Suprapubic skin (tissue), 4 donors: ENCODE results near the gene ENPP7. TPM values are rescaled to one million over a fixed set of nuclear protein-coding genes. Genes with fewer than 3 reads are reported as not detected.

Experiments used
- DNase-seq, 2 donors: peaks; one replicate each; pipeline ENCODE4 v3.0.0-alpha.2; 2019; ENCODE audit warnings: low spot score in 2 of 2
- H3K27ac ChIP-seq: fragments of 200-600 bp; sonication (generic); one replicate; pipeline ENCODE4 v1.5.1; 2019
- H3K27me3 ChIP-seq: fragments of 200-600 bp; sonication (generic); one replicate; pipeline ENCODE4 v1.5.1; 2019
- H3K36me3 ChIP-seq: fragments of 200-600 bp; sonication (generic); one replicate; pipeline ENCODE4 v1.5.1; 2019
- H3K4me1 ChIP-seq: fragments of 200-600 bp; sonication (generic); one replicate; pipeline ENCODE4 v1.5.1; 2019
- H3K4me3 ChIP-seq: fragments of 200-600 bp; sonication (generic); one replicate; pipeline ENCODE4 v1.5.1; 2019; ENCODE audit warnings: mild to moderate bottlenecking
- H3K9me3 ChIP-seq: fragments of 200-600 bp; sonication (generic); one replicate; pipeline ENCODE4 v1.5.1; 2019
- EP300 ChIP-seq: sonication (generic); formaldehyde crosslinking; IDR thresholded peaks from one replicate; pipeline ENCODE4 v1.6.1; 2017; ENCODE audit warnings: antibody characterized with exemption
- POLR2A ChIP-seq, 2 donors: fragments of 450-650 bp; IDR thresholded peaks; one replicate each; pipeline ENCODE4 v1.6.1; 2017; ENCODE audit warnings: antibody characterized with exemption in 2 of 2, mild to moderate bottlenecking in 2 of 2, moderate library complexity in 2 of 2
- POLR2AphosphoS5 ChIP-seq, 3 donors: sonication (generic); formaldehyde crosslinking; IDR thresholded peaks; one replicate each; pipeline ENCODE4 v1.6.1; 2017; ENCODE audit warnings: antibody characterized with exemption in 3 of 3
- WGBS: methylation state at CpG from one replicate; pipeline ENCODE4 v1.1.5; 2018; 5-methylcytosine and 5-hydroxymethylcytosine counted together
- total RNA-seq, 4 donors: library from RNA; depleted of rRNA; stranded (reverse); fragments of >200 nt; gene quantifications; one replicate each; pipeline ENCODE4 v1.1.0, GENCODE V29; 2016
- TF ChIP-seq, protein P1 (sequence below), 2 donors: fragments of 200-600 bp in 1 of 2; fragments of 450-650 bp in 1 of 2; sonication (generic) in 1 of 2; IDR thresholded peaks; one replicate each; pipeline ENCODE4 v1.5.1; 2016 to 2019; ENCODE audit warnings: antibody characterized with exemption in 2 of 2, mild to moderate bottlenecking in 1 of 2, moderate library complexity in 1 of 2

ENPP7 gene
- total RNA-seq, 4 donors from 2014 or later = not detected

DNA sequence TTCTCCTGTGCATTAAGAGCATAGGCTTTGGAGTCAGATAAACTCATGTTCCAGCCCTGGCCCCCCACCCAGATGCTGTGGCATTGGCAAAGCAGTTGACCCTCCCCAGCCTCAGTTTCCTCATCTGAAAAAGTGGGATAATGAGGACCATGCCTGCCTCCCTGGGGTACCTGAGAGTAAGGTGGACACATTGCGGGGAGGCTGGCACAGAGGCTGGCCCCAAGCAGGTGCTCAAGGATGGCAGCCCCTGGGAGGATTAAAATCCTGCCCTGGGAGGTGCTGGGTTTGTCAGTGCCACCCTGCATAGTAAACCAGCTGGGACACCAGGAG, 11.8 kb downstream of the ENPP7 start:
- Histone ChIP-seq H3K9me3 (no peaks in the 10 kb centered on the region), H3K36me3 (no peaks in the 10 kb centered on the region)
- 100% methylated on average over 1 of the region's 1 CpG for WGBS

DNA sequence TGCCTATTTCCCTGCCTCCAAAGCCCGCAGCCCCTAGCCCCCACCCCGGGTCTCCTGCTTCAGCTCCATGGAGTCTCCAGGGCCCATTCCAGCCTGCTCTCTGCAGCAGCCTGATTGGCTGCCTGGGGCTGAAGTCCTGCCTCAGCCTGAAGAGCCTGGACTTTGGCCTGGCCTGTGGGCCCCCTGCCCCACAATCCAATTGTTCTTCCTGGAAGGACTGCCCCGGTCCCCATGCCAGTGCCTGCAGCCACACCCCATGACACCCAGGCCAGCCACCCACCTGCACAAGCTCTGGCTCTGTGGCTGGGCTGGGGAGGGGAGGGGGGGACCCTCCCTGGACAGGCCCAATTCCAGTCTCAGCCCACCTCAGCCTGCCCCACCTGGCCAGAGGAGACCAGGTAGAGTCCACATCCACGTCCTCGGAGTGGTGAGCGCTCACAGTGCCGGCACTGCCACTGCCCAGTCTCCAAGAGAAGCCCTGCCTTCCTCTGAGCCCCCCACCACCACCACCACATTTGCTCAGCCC, 12.3 kb downstream of the ENPP7 start:
- WGBS = 82% methylated on average over 5 of the region's 7 CpGs
- no peak overlapping the region for H3K4me3 ChIP-seq
- H3K9me3 ChIP-seq = no peaks in the 10 kb centered on the region
- H3K4me1 ChIP-seq = peaks cover 23% of the 10 kb centered on the region
- no peak overlapping the region for H3K27ac ChIP-seq
- TF ChIP-seq, protein P1, sequence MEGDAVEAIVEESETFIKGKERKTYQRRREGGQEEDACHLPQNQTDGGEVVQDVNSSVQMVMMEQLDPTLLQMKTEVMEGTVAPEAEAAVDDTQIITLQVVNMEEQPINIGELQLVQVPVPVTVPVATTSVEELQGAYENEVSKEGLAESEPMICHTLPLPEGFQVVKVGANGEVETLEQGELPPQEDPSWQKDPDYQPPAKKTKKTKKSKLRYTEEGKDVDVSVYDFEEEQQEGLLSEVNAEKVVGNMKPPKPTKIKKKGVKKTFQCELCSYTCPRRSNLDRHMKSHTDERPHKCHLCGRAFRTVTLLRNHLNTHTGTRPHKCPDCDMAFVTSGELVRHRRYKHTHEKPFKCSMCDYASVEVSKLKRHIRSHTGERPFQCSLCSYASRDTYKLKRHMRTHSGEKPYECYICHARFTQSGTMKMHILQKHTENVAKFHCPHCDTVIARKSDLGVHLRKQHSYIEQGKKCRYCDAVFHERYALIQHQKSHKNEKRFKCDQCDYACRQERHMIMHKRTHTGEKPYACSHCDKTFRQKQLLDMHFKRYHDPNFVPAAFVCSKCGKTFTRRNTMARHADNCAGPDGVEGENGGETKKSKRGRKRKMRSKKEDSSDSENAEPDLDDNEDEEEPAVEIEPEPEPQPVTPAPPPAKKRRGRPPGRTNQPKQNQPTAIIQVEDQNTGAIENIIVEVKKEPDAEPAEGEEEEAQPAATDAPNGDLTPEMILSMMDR (IDR thresholded peaks at IDR 0.05) = no peak
- TF ChIP-seq POLR2A (IDR thresholded peaks at IDR 0.05) = no peak
- TF ChIP-seq EP300 = no peak
- TF ChIP-seq POLR2AphosphoS5 (IDR thresholded peaks at IDR 0.05) = no peak
- H3K36me3 ChIP-seq = no peaks in the 10 kb centered on the region
- peaks cover 79% of the 10 kb centered on the region for H3K27me3 ChIP-seq
- no peak for DNase-seq

More for the DNA sequence above, 11.8 kb downstream of the ENPP7 start:
- Histone ChIP-seq H3K27ac (no peak overlapping the region), H3K4me3 (no peak overlapping the region), H3K27me3 (peaks cover 79% of the 10 kb centered on the region), H3K4me1 (peaks cover 18% of the 10 kb centered on the region)
- DNase-seq = no peak
- TF ChIP-seq POLR2AphosphoS5 (IDR thresholded peaks at IDR 0.05) (no peak), POLR2A (IDR thresholded peaks at IDR 0.05) (no peak), EP300 (no peak)
- TF ChIP-seq, protein P1 (IDR thresholded peaks at IDR 0.05) = no peak

DNA sequence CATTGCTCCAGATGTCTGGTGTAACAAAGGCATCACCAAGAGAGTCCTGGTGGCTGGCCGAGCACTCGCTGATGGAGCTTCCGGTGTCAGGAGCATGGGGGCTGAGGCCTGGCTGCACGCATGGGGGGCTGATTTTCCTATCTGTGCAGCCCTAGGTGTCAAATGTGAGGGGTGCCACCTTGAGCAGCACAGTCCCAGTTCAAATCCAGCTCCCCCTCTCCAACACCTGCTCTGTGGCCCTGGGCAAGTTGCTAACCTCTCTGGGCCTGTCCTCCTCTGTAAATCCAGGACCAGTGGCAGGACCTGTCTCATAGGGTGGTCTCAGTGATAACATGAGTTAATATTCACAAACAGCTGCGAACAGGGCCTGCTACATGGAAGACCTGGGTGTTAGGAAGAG, 12.9 kb downstream of the ENPP7 start:
- DNase-seq = no peak
- WGBS = 94% methylated on average over 5 of the region's 5 CpGs
- no peak overlapping the region for H3K27ac ChIP-seq
- H3K4me3 ChIP-seq = no peak overlapping the region
- H3K27me3 ChIP-seq = peaks cover 79% of the 10 kb centered on the region
- H3K36me3 ChIP-seq = no peaks in the 10 kb centered on the region
- H3K4me1 ChIP-seq = peaks cover 29% of the 10 kb centered on the region
- TF ChIP-seq, protein P1 (IDR thresholded peaks at IDR 0.05) = no peak
- TF ChIP-seq POLR2AphosphoS5 (IDR thresholded peaks at IDR 0.05) = no peak
- no peak for TF ChIP-seq EP300
- TF ChIP-seq POLR2A (IDR thresholded peaks at IDR 0.05) = no peak
- H3K9me3 ChIP-seq = no peaks in the 10 kb centered on the region

DNA sequence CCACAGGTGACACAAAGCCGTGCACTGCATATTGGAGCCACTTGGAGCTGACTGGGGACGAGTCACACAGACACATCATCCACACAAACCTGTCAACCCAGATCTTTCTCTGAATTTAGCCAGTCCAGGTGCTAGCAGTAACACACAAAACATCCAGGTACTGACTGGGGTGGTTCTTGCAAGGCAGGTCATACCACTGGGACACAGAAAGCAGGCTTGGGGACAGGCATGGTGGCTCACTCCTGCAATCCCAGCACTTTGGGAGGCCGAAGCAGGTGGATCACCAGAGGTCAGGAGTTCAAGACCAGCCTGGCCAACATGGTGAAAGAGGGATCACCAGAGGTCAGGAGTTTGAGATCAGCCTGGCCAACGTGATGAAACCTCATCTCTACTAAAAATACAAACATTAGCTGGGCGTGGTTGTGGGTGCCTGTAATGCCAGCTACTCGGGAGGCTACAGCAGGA, 14.9 kb downstream of the ENPP7 start:
- 36% methylated on average over 4 of the region's 6 CpGs for WGBS
- H3K9me3 ChIP-seq = no peaks in the 10 kb centered on the region
- no peak overlapping the region for H3K27ac ChIP-seq
- no peak for DNase-seq
- H3K4me3 ChIP-seq = no peak overlapping the region
- H3K36me3 ChIP-seq = no peaks in the 10 kb centered on the region
- peaks cover 78% of the 10 kb centered on the region for H3K27me3 ChIP-seq
- H3K4me1 ChIP-seq = peaks cover 29% of the 10 kb centered on the region
- TF ChIP-seq EP300 = no peak
- TF ChIP-seq POLR2A (IDR thresholded peaks at IDR 0.05) = no peak
- TF ChIP-seq, protein P1 (IDR thresholded peaks at IDR 0.05) = no peak
- no peak for TF ChIP-seq POLR2AphosphoS5 (IDR thresholded peaks at IDR 0.05)

DNA sequence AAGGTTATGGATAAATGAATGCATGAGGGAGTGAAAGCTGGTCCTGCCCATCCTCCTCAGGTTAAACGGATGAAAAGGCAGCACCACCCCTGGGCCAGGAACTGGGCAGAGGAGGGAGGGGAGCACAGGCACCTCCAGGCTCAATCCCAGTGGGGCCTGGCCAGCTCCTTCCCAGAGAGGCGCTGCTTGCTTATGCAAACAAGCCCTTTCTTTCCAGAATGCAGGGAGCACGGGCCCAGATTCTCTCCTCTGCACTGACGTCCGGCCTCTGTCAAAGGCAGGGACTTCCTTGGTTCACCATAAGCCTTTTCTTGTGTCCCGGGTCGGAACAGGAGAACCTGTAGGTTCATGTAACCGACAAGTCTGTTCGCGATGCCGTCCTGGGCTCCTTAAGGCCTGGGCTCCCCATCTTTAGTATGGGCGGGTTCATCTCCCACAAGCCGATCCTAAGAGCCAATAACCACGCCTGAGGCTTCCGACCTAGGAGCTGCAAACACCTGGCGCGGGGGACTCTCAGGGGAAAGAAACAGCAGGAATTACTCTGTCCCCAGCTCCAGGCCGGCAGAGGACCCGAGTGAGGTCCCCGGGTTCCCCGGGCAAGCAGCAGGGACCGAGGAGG, 16.3 kb downstream of the ENPP7 start:
- WGBS = no CpG with 5 or more reads among the region's 22 CpGs
- Histone ChIP-seq H3K36me3 (no peaks in the 10 kb centered on the region), H3K4me1 (peaks cover 22% of the 10 kb centered on the region), H3K27me3 (peaks cover 78% of the 10 kb centered on the region), H3K27ac (no peak overlapping the region), H3K4me3 (no peak overlapping the region), H3K9me3 (no peaks in the 10 kb centered on the region)
- no peak for DNase-seq
- TF ChIP-seq POLR2AphosphoS5 (IDR thresholded peaks at IDR 0.05) = no peak
- TF ChIP-seq POLR2A (IDR thresholded peaks at IDR 0.05) = no peak
- TF ChIP-seq EP300 = no peak
- TF ChIP-seq, protein P1 (IDR thresholded peaks at IDR 0.05) = no peak
